Measurements from ENCODE around the gene GFRA4. TPM values are rescaled to one million over a fixed set of nuclear protein-coding genes. Genes with fewer than 3 reads are reported as not detected.

Gene GFRA4
- total and polyA plus RNA-seq, 4 donors: not detected

- H3K9ac ChIP-seq (ENCODE audit: insufficient read depth in 1 of 2, low read length in 2 of 2): no peak overlapping the region
- H3K27ac ChIP-seq (ENCODE audit: low read depth in 1 of 2, low read length in 1 of 2): no peak overlapping the region
- no peak for TF ChIP-seq CTCF (IDR thresholded peaks at IDR 0.05; ENCODE audit: control extremely low read depth, extremely low read depth)
- WGBS, 2 donors: 98 to 100% methylated on average over 3 of the region's 3 CpGs
- H3K9me3 ChIP-seq (ENCODE audit: control insufficient read depth in 4 of 4, insufficient read depth in 3 of 4, low read length in 3 of 4): peaks cover 0 to 4% (median 0%) of the 10 kb centered on the region in 4 donors
- peaks cover 0 to 30% (median 11%) of the 10 kb centered on the region in 4 donors for H3K36me3 ChIP-seq (ENCODE audit: control insufficient read depth in 4 of 4, insufficient read depth in 4 of 4, low read length in 4 of 4)
- ATAC-seq (ENCODE audit: insufficient read depth, low FRiP score) (no peak), DNase-seq (no peak)
- H3K27me3 ChIP-seq (ENCODE audit: control insufficient read depth in 3 of 3, insufficient read depth in 3 of 3, low read length in 2 of 3): no peaks in the 10 kb centered on the region
- no peaks in the 10 kb centered on the region for H3K4me1 ChIP-seq (ENCODE audit: control insufficient read depth in 5 of 5, insufficient read depth in 5 of 5, low read length in 5 of 5)
- no peak overlapping the region for H3K4me3 ChIP-seq
These were observed 22.9 kb downstream of the GFRA4 start for GRCh38 chr20:3640259-3640658.

- no peak for DNase-seq
- no peak overlapping the region for H3K4me3 ChIP-seq
- 94 to 97% methylated on average over 1 of the region's 1 CpG for WGBS, 2 donors
- ATAC-seq (ENCODE audit: insufficient read depth, low FRiP score): no peak
- no peaks in the 10 kb centered on the region for H3K27me3 ChIP-seq (ENCODE audit: control insufficient read depth in 3 of 3, insufficient read depth in 3 of 3, low read length in 2 of 3)
- H3K9ac ChIP-seq (ENCODE audit: insufficient read depth in 1 of 2, low read length in 2 of 2): no peak overlapping the region
- H3K9me3 ChIP-seq (ENCODE audit: control insufficient read depth in 4 of 4, insufficient read depth in 3 of 4, low read length in 3 of 4): peaks cover 0 to 4% (median 0%) of the 10 kb centered on the region in 4 donors
- no peaks in the 10 kb centered on the region for H3K4me1 ChIP-seq (ENCODE audit: control insufficient read depth in 5 of 5, insufficient read depth in 5 of 5, low read length in 5 of 5)
- no peak for TF ChIP-seq CTCF (IDR thresholded peaks at IDR 0.05; ENCODE audit: control extremely low read depth, extremely low read depth)
- H3K36me3 ChIP-seq (ENCODE audit: control insufficient read depth in 4 of 4, insufficient read depth in 4 of 4, low read length in 4 of 4): peaks cover 0 to 16% (median 7%) of the 10 kb centered on the region in 4 donors
- no peak overlapping the region for H3K27ac ChIP-seq (ENCODE audit: low read depth in 1 of 2, low read length in 1 of 2)
These were observed 27.9 kb downstream of the GFRA4 start for GRCh38 chr20:3635346-3635745.

- TF ChIP-seq CTCF (IDR thresholded peaks at IDR 0.05; ENCODE audit: control extremely low read depth, extremely low read depth): no peak
- Histone ChIP-seq H3K9ac (ENCODE audit: insufficient read depth in 1 of 2, low read length in 2 of 2) (no peak overlapping the region), H3K4me3 (no peak overlapping the region), H3K27ac (ENCODE audit: low read depth in 1 of 2, low read length in 1 of 2) (no peak overlapping the region), H3K36me3 (ENCODE audit: control insufficient read depth in 4 of 4, insufficient read depth in 4 of 4, low read length in 4 of 4) (peaks cover 0 to 8% (median 4%) of the 10 kb centered on the region in 4 donors), H3K4me1 (ENCODE audit: control insufficient read depth in 5 of 5, insufficient read depth in 5 of 5, low read length in 5 of 5) (no peaks in the 10 kb centered on the region), H3K9me3 (ENCODE audit: control insufficient read depth in 4 of 4, insufficient read depth in 3 of 4, low read length in 3 of 4) (no peaks in the 10 kb centered on the region), H3K27me3 (ENCODE audit: control insufficient read depth in 3 of 3, insufficient read depth in 3 of 3, low read length in 2 of 3) (no peaks in the 10 kb centered on the region)
- ATAC-seq (ENCODE audit: insufficient read depth, low FRiP score) (no peak), DNase-seq (no peak)
- WGBS, 2 donors: 70 to 74% methylated on average over 6 of the region's 6 CpGs
These were observed 29.2 kb downstream of the GFRA4 start for GRCh38 chr20:3633913-3634478.

All from lung (tissue), 12 donors.